CD14-positive monocyte (primary cell): ENCODE results near the gene ESRRA. TPM values are rescaled to one million over a fixed set of nuclear protein-coding genes. Genes with fewer than 3 reads are reported as not detected.

Experiments
- DNase-seq, 3 donors: peaks; one replicate each; pipeline ENCODE4 v3.0.0-alpha.2; 2011 to 2022
- H2AFZ ChIP-seq: 2 replicates; pipeline ENCODE4 v1.6.0; 2012; ENCODE audit warnings: mild to moderate bottlenecking, low read depth, low read length, inconsistent platforms; ENCODE audit not compliant: insufficient read depth, poor library complexity, severe bottlenecking
- H3K27ac ChIP-seq, 2 donors: 1 replicate in 1 of 2; 2 replicates in 1 of 2; pipeline ENCODE4 v1.5.1; 2012 to 2013; ENCODE audit warnings: low read length in 2 of 2, control low read depth in 1 of 2, inconsistent platforms in 1 of 2, low read depth in 1 of 2, mild to moderate bottlenecking in 1 of 2
- H3K27me3 ChIP-seq, 2 donors: one replicate each; pipeline versions ENCODE4 v1.6.0 to v1.6.1; 2011 to 2013; ENCODE audit warnings: low read length in 2 of 2; ENCODE audit not compliant: control insufficient read depth in 2 of 2, insufficient read depth in 2 of 2
- H3K36me3 ChIP-seq, 2 donors: replicated peaks in 1 of 2; 1 replicate in 1 of 2; 2 replicates in 1 of 2; pipeline versions ENCODE4 v1.5.1 to v1.6.1; 2012 to 2013; ENCODE audit warnings: low read length in 2 of 2, control low read depth in 1 of 2, inconsistent platforms in 1 of 2, mild to moderate bottlenecking in 1 of 2; ENCODE audit not compliant: insufficient read depth in 2 of 2, control insufficient read depth in 1 of 2
- H3K4me1 ChIP-seq, 2 donors: 1 replicate in 1 of 2; 2 replicates in 1 of 2; pipeline versions ENCODE4 v1.5.1 to v1.6.1; 2012 to 2013; ENCODE audit warnings: low read length in 2 of 2, control low read depth in 1 of 2, inconsistent platforms in 1 of 2, mild to moderate bottlenecking in 1 of 2, moderate library complexity in 1 of 2; ENCODE audit not compliant: insufficient read depth in 2 of 2, control insufficient read depth in 1 of 2
- H3K4me2 ChIP-seq: replicated peaks from 2 replicates; pipeline ENCODE3; 2012; ENCODE audit warnings: low read length, moderate library complexity, mild to moderate bottlenecking; ENCODE audit not compliant: poor library complexity, severe bottlenecking; ENCODE audit errors: extremely low read depth
- H3K4me3 ChIP-seq, 3 experiments: fragments of 200-600 bp in 1 of 3; sonication (generic) in 1 of 3; replicated peaks in 1 of 3; 1 replicate in 2 of 3; 2 replicates in 1 of 3; pipeline ENCODE4 v1.5.1; 2011 to 2013; ENCODE audit warnings: low read length in 3 of 3, mild to moderate bottlenecking in 3 of 3, control low read depth in 2 of 3, low read depth in 2 of 3, inconsistent platforms in 1 of 3, moderate library complexity in 1 of 3
- H3K79me2 ChIP-seq: 2 replicates; pipeline ENCODE4 v1.6.0; 2012; ENCODE audit warnings: mild to moderate bottlenecking, control low read depth, inconsistent platforms, low read length, moderate library complexity; ENCODE audit not compliant: insufficient read depth
- H3K9ac ChIP-seq: 2 replicates; pipeline ENCODE4 v1.6.0; 2017; ENCODE audit warnings: low read length, mild to moderate bottlenecking; ENCODE audit not compliant: insufficient read depth, poor library complexity, severe bottlenecking
- H3K9me3 ChIP-seq, 2 donors: replicated peaks in 1 of 2; 1 replicate in 1 of 2; 2 replicates in 1 of 2; pipeline versions ENCODE4 v1.5.1 to v1.6.1; 2012 to 2013; ENCODE audit warnings: low read length in 2 of 2, control low read depth in 1 of 2; ENCODE audit not compliant: control insufficient read depth in 1 of 2, insufficient read depth in 1 of 2
- H4K20me1 ChIP-seq: 2 replicates; pipeline ENCODE4 v1.6.0; 2012; ENCODE audit warnings: mild to moderate bottlenecking, low read length, control low read depth, moderate library complexity; ENCODE audit not compliant: insufficient read depth
- H3K27ac Mint-ChIP-seq, 7 donors: one replicate each; pipeline ENCODE4 v1.8.0; 2020; ENCODE audit warnings: mild to moderate bottlenecking in 7 of 7, mixed read lengths in 7 of 7, moderate library complexity in 6 of 7, inconsistent platforms in 2 of 7
- H3K27me3 Mint-ChIP-seq, 3 donors: one replicate each; pipeline ENCODE4 v1.8.0; 2021 to 2022; ENCODE audit warnings: low read depth in 3 of 3, mild to moderate bottlenecking in 3 of 3, mixed read lengths in 3 of 3, moderate library complexity in 3 of 3, inconsistent platforms in 1 of 3
- H3K36me3 Mint-ChIP-seq, 2 donors: one replicate each; pipeline ENCODE4 v1.8.0; 2020; ENCODE audit warnings: mixed read lengths in 2 of 2, inconsistent platforms in 1 of 2, mild to moderate bottlenecking in 1 of 2
- H3K4me1 Mint-ChIP-seq: one replicate; pipeline ENCODE4 v1.8.0; 2020; ENCODE audit warnings: mild to moderate bottlenecking, mixed read lengths
- H3K4me3 Mint-ChIP-seq, 2 donors: one replicate each; pipeline ENCODE4 v1.8.0; 2020; ENCODE audit warnings: mild to moderate bottlenecking in 2 of 2, mixed read lengths in 2 of 2, moderate library complexity in 1 of 2
- H3K9me3 Mint-ChIP-seq, 7 donors: one replicate each; pipeline ENCODE4 v1.8.0; 2020 to 2022; ENCODE audit warnings: mixed read lengths in 7 of 7, mild to moderate bottlenecking in 6 of 7, moderate library complexity in 6 of 7, inconsistent platforms in 2 of 7
- CTCF ChIP-seq: fragments of 200-600 bp; IDR thresholded peaks from one replicate; pipeline ENCODE4 v1.8.0; 2022; ENCODE audit warnings: antibody characterized with exemption, mild to moderate bottlenecking
- WGBS: methylation state at CpG from one replicate; pipeline ENCODE4 v1.1.5; 2013; ENCODE audit warnings: missing lambda C conversion rate; ENCODE audit not compliant: insufficient coverage; 5-methylcytosine and 5-hydroxymethylcytosine counted together
- intact Hi-C, 2 donors: fragments of 100-400 bp; cut with micrococcal nuclease; formaldehyde crosslinking; loops; one replicate each; pipeline versions ENCODE4 v1.15.0 to v1.15.1; 2023
- polyA plus RNA-seq, 3 donors: library from polyadenylated mRNA; depleted of rRNA in 1 of 3; unstranded in 2 of 3; stranded (reverse) in 1 of 3; fragments of 300-500 nt in 2 of 3; fragments of >200 nt in 1 of 3; fragmentation: Illumina TruSeq in 2 of 3; gene quantifications; 1 replicate in 2 of 3; 2 replicates in 1 of 3; pipeline ENCODE4 v1.2.3, GENCODE V29; 2012 to 2021

ESRRA gene
- polyA plus RNA-seq, 3 donors: 15.3 to 45.7 (median 18.3) TPM

- H3K36me3 Mint-ChIP-seq: peaks cover 26 to 56% of the 10 kb centered on the region in 2 donors
Measured at GRCh38 chr11:64356498-64357411, 51.4 kb downstream of the ESRRA start.

More at GRCh38 chr11:64356498-64357411, 51.4 kb downstream of the ESRRA start:
- H3K9me3 Mint-ChIP-seq: no peaks in the 10 kb centered on the region
- no peak overlapping the region for H2AFZ ChIP-seq
- H3K27me3 Mint-ChIP-seq: no peaks in the 10 kb centered on the region
- no peak overlapping the region for H3K27ac ChIP-seq
- peak; percentile 19 for TF ChIP-seq CTCF
- no peak overlapping the region for H3K4me3 Mint-ChIP-seq
- peak overlapping the region in 3 of 7 donors; percentile 9 to 57 (median 30) for H3K27ac Mint-ChIP-seq
- no peaks in the 10 kb centered on the region for H3K9me3 ChIP-seq
- 90% methylated on average over 16 of the region's 25 CpGs for WGBS
- peaks cover 34% of the 10 kb centered on the region for H3K79me2 ChIP-seq
- H3K4me1 Mint-ChIP-seq: peaks cover 46% of the 10 kb centered on the region
- intact Hi-C loops: loop anchor here (5.0 kb wide), 1 partner anchor 39 kb away; the partner anchor contains the start of genes PRDX5 (in 2 of the 2) and TRMT112 (in 2 of the 2)
- H3K36me3 ChIP-seq: peaks cover 39 to 57% of the 10 kb centered on the region in 2 donors
- H3K27me3 ChIP-seq: no peaks in the 10 kb centered on the region
- peaks cover 85% of the 10 kb centered on the region for H4K20me1 ChIP-seq
- H3K9ac ChIP-seq: no peak overlapping the region
- no peak overlapping the region for H3K4me2 ChIP-seq
- no peak for DNase-seq
- no peak overlapping the region for H3K4me3 ChIP-seq
- peaks cover 47 to 65% of the 10 kb centered on the region in 2 donors for H3K4me1 ChIP-seq
